Loucy (cell line): Measurements from ENCODE around the gene TMEM108.

ENCODE experiments used
- H2AFZ ChIP-seq: fragments of 200-600 bp; sonication (generic); 2 replicates; pipeline ENCODE4 v1.6.0; 2016; ENCODE audit warnings: antibody characterized with exemption, mild to moderate bottlenecking, low read length, moderate library complexity
- H3F3A ChIP-seq: fragments of 200-600 bp; 2 replicates; pipeline ENCODE4 v1.6.0; 2016; ENCODE audit warnings: antibody characterized with exemption, low read depth, mild to moderate bottlenecking
- H3K27me3 ChIP-seq: fragments of 200-600 bp; sonication (generic); 2 replicates; pipeline ENCODE4 v1.6.1; 2014; ENCODE audit warnings: low read length, mild to moderate bottlenecking; ENCODE audit not compliant: insufficient read depth, poor library complexity, severe bottlenecking
- H3K36me3 ChIP-seq: fragments of 200-600 bp; sonication (generic); 2 replicates; pipeline ENCODE4 v1.6.1; 2016; ENCODE audit warnings: low read length; ENCODE audit not compliant: insufficient read depth
- H3K4me1 ChIP-seq: fragments of 200-600 bp; sonication (generic); 2 replicates; pipeline ENCODE4 v1.5.1; 2014; ENCODE audit warnings: low read length, mild to moderate bottlenecking; ENCODE audit not compliant: insufficient read depth, poor library complexity, severe bottlenecking
- H3K4me2 ChIP-seq: fragments of 200-600 bp; sonication (generic); 2 replicates; pipeline ENCODE4 v1.6.0; 2014; ENCODE audit warnings: antibody characterized with exemption, low read length, low read depth, mild to moderate bottlenecking; ENCODE audit not compliant: poor library complexity, severe bottlenecking
- H3K4me3 ChIP-seq: fragments of 200-600 bp; sonication (generic); 2 replicates; pipeline ENCODE4 v1.5.1; 2014; ENCODE audit warnings: low read length, mild to moderate bottlenecking, mixed read lengths; ENCODE audit not compliant: poor library complexity, severe bottlenecking
- H3K79me2 ChIP-seq: fragments of 200-600 bp; sonication (generic); 2 replicates; pipeline ENCODE4 v1.6.1; 2014; ENCODE audit warnings: low read length; ENCODE audit not compliant: insufficient read depth
- H3K9ac ChIP-seq: fragments of 200-600 bp; sonication (generic); 2 replicates; pipeline ENCODE4 v1.6.0; 2014; ENCODE audit warnings: mild to moderate bottlenecking, low read depth, low read length, moderate library complexity; ENCODE audit not compliant: poor library complexity, severe bottlenecking
- H3K9me2 ChIP-seq: fragments of 200-600 bp; sonication (generic); replicated peaks from 2 replicates; pipeline ENCODE4 v1.6.1; 2016; ENCODE audit warnings: low read depth, low read length, mixed read lengths
- H3K9me3 ChIP-seq: fragments of 200-600 bp; sonication (generic); 2 replicates; pipeline ENCODE4 v1.6.1; 2014; ENCODE audit warnings: mild to moderate bottlenecking, antibody characterized with exemption, low read length, low read depth; ENCODE audit not compliant: insufficient read depth
- H4K20me1 ChIP-seq: fragments of 200-600 bp; sonication (generic); 2 replicates; pipeline ENCODE4 v1.6.0; 2014; ENCODE audit warnings: antibody characterized with exemption, low read length, mild to moderate bottlenecking; ENCODE audit not compliant: insufficient read depth, poor library complexity, severe bottlenecking
- EZH2phosphoT487 ChIP-seq: fragments of 200-600 bp; IDR thresholded peaks from 2 replicates; pipeline ENCODE4 v1.6.1; 2018; ENCODE audit warnings: antibody characterized with exemption, mild to moderate bottlenecking, moderate library complexity, borderline replicate concordance
- TF ChIP-seq, protein P1 (sequence below): fragments of 200-600 bp; sonication (generic); conservative IDR thresholded peaks from 2 replicates; pipeline ENCODE4 v1.5.1; 2014; ENCODE audit warnings: mild to moderate bottlenecking, antibody characterized with exemption, low read length

Gene TMEM108

DNA sequence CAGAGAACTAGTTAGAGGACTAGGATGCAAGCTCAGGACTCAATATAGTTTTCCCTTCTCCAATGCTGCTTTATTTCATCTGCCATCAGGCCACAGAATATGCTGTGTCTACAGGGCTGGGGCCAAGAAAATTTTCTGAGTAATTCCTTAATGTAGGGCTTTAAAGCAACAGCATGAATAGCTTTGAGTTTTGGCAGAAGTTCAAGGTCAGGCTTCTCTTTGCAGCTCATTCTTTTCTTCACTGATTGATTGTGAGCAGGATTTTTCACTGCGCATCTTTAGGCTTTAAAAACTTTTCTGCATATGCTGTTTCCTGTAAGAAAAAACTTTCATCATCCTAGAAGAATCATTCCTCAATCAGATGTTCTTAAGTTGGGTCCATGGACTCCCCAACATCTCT lies 4.6 kb downstream of the TMEM108 start:
- H3K27me3 ChIP-seq: no peaks in the 10 kb centered on the region

DNA sequence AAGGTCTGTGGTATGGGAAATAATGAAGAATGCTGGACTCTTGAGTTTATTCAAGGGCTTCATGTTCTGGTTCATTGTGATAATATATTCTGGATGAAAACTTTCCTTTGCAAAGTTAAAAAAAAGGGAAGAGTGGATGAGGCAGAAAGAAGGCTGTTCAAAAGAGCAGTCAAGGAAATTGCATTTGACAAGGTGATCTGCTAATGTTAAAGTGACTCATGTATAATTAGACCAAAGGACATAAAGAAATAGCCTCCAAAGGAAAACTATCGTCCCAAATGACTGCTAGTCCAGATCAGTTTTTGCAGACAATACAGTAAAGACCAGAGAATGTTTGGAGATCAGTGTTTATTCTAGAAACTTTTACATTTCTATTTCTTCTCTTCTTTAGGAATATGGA lies 9.8 kb downstream of the TMEM108 start:
- Histone ChIP-seq H3K9me2 (no peaks in the 10 kb centered on the region), H3K36me3 (no peaks in the 10 kb centered on the region), H3K79me2 (no peaks in the 10 kb centered on the region), H3K4me3 (no peak overlapping the region), H4K20me1 (no peaks in the 10 kb centered on the region), H2AFZ (no peak overlapping the region), H3F3A (no peaks in the 10 kb centered on the region), H3K9ac (no peak overlapping the region), H3K27me3 (peaks cover 1% of the 10 kb centered on the region), H3K4me1 (no peaks in the 10 kb centered on the region), H3K9me3 (no peaks in the 10 kb centered on the region), H3K4me2 (no peak overlapping the region)
- TF ChIP-seq, protein P1, sequence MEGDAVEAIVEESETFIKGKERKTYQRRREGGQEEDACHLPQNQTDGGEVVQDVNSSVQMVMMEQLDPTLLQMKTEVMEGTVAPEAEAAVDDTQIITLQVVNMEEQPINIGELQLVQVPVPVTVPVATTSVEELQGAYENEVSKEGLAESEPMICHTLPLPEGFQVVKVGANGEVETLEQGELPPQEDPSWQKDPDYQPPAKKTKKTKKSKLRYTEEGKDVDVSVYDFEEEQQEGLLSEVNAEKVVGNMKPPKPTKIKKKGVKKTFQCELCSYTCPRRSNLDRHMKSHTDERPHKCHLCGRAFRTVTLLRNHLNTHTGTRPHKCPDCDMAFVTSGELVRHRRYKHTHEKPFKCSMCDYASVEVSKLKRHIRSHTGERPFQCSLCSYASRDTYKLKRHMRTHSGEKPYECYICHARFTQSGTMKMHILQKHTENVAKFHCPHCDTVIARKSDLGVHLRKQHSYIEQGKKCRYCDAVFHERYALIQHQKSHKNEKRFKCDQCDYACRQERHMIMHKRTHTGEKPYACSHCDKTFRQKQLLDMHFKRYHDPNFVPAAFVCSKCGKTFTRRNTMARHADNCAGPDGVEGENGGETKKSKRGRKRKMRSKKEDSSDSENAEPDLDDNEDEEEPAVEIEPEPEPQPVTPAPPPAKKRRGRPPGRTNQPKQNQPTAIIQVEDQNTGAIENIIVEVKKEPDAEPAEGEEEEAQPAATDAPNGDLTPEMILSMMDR: no peak
- TF ChIP-seq EZH2phosphoT487: no peak

More for the DNA sequence above, 4.6 kb downstream of the TMEM108 start:
- no peaks in the 10 kb centered on the region for H3K4me1 ChIP-seq
- no peaks in the 10 kb centered on the region for H3F3A ChIP-seq
- H3K4me2 ChIP-seq: no peak overlapping the region
- no peaks in the 10 kb centered on the region for H3K79me2 ChIP-seq
- H3K36me3 ChIP-seq: no peaks in the 10 kb centered on the region
- H3K4me3 ChIP-seq: no peak overlapping the region
- H3K9me3 ChIP-seq: no peaks in the 10 kb centered on the region
- H2AFZ ChIP-seq: no peak overlapping the region
- TF ChIP-seq, protein P1: no peak
- no peak for TF ChIP-seq EZH2phosphoT487
- H3K9me2 ChIP-seq: no peaks in the 10 kb centered on the region
- H3K9ac ChIP-seq: no peak overlapping the region
- H4K20me1 ChIP-seq: no peaks in the 10 kb centered on the region

DNA sequence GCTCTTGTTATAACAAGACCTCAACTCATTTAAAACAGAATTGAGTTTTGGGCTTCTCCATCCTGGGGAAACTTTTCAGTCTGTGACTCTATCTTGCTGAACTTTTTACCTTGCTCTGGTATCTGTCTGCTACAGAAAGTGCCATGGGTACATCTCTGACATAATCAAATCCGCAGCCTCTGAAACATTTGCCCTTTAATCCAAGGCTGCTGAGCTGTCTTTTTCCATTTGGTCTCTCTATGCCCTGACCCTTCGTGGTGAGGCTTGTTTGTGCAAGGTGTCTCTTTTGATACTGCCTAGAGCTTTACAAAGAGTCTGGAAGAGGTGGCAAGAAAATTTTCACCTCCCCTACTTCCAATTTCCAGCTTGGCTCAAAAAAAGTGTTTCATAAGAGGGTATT lies 11.3 kb downstream of the TMEM108 start:
- H3K27me3 ChIP-seq: peaks cover 5% of the 10 kb centered on the region
- TF ChIP-seq, protein P1: no peak
- TF ChIP-seq EZH2phosphoT487: no peak

More for the DNA sequence above, 11.3 kb downstream of the TMEM108 start:
- Histone ChIP-seq H3K9me2 (no peaks in the 10 kb centered on the region), H3K9ac (no peak overlapping the region), H3K4me2 (no peak overlapping the region), H4K20me1 (no peaks in the 10 kb centered on the region), H3K4me1 (no peaks in the 10 kb centered on the region), H3K4me3 (no peak overlapping the region), H3F3A (no peaks in the 10 kb centered on the region), H3K9me3 (no peaks in the 10 kb centered on the region), H3K36me3 (no peaks in the 10 kb centered on the region), H3K79me2 (no peaks in the 10 kb centered on the region), H2AFZ (no peak overlapping the region)
